IMR-90 (cell line): ENCODE data around the gene CHST5. TPM values are rescaled to one million over a fixed set of nuclear protein-coding genes. Genes with fewer than 3 reads are reported as not detected.

Source experiments
- ATAC-seq: fragments of 200-7000 bp; cut with Tn5 transposase; 2 replicates; pipeline ENCODE4 v1.9.1; 2020; ENCODE audit warnings: low read depth, mild to moderate bottlenecking, moderate library complexity
- BruUV-seq: library from RNA; stranded (reverse); fragments of 400-500 nt; replicated peaks from 2 replicates; lab custom pipeline; 2021; lab: Mats Ljungman, UMichigan
- CTCF ChIA-PET: fragments of 300-600 bp; formaldehyde crosslinking; extraction: SDS; loops from one replicate; lab custom pipeline; 2021; ENCODE audit warnings: antibody characterized with exemption; lab: Yijun Ruan, JAX
- POLR2A ChIA-PET: fragments of 300-600 bp; sonication (Branson Sonifier 250); formaldehyde crosslinking; loops from one replicate; lab custom pipeline; 2022; ENCODE audit warnings: antibody characterized with exemption; ENCODE audit not compliant: unreplicated experiment; lab: Charles Lee
- DNase-seq: peaks from one replicate; pipeline ENCODE4 v3.0.0; 2013
- H2AFZ ChIP-seq: replicated peaks from 2 replicates; pipeline ENCODE3; 2013; ENCODE audit warnings: low read length, mild to moderate bottlenecking; ENCODE audit not compliant: poor library complexity
- H2AK5ac ChIP-seq: 2 replicates; pipeline ENCODE4 v1.6.1; 2013; ENCODE audit warnings: low read depth, low read length, inconsistent platforms
- H2AK9ac ChIP-seq: replicated peaks from 2 replicates; pipeline ENCODE3; 2013; ENCODE audit warnings: mild to moderate bottlenecking, low read depth, low read length, moderate library complexity; ENCODE audit not compliant: poor library complexity
- H2BK120ac ChIP-seq: 2 replicates; pipeline ENCODE4 v1.6.1; 2013; ENCODE audit warnings: low read depth, low read length, inconsistent platforms
- H2BK15ac ChIP-seq: 3 replicates; pipeline ENCODE4 v1.6.1; 2013; ENCODE audit warnings: low read depth, low read length, inconsistent platforms
- H2BK20ac ChIP-seq: 2 replicates; pipeline ENCODE4 v1.6.1; 2013; ENCODE audit warnings: low read depth, mild to moderate bottlenecking, inconsistent platforms, low read length, moderate library complexity
- H2BK5ac ChIP-seq: 2 replicates; pipeline ENCODE4 v1.6.1; 2013; ENCODE audit warnings: mild to moderate bottlenecking, low read depth, low read length, inconsistent platforms; ENCODE audit not compliant: poor library complexity, severe bottlenecking
- H3K14ac ChIP-seq: replicated peaks from 2 replicates; pipeline ENCODE4 v1.6.1; 2013; ENCODE audit warnings: low read depth, low read length, inconsistent platforms
- H3K18ac ChIP-seq: 2 replicates; pipeline ENCODE4 v1.6.1; 2013; ENCODE audit warnings: low read depth, low read length, control low read depth
- H3K23ac ChIP-seq: 2 replicates; pipeline ENCODE4 v1.6.1; 2013; ENCODE audit warnings: low read depth, low read length, inconsistent platforms
- H3K27ac ChIP-seq: 2 replicates; pipeline ENCODE4 v1.5.1; 2013; ENCODE audit warnings: mild to moderate bottlenecking, control low read depth, low read length; ENCODE audit not compliant: insufficient read depth
- H3K27me3 ChIP-seq: 2 replicates; pipeline ENCODE4 v1.6.1; 2013; ENCODE audit warnings: low read length; ENCODE audit not compliant: control insufficient read depth, insufficient read depth
- H3K36me3 ChIP-seq: 2 replicates; pipeline ENCODE4 v1.6.1; 2013; ENCODE audit warnings: low read length, mixed read lengths; ENCODE audit not compliant: control insufficient read depth, insufficient read depth
- H3K4ac ChIP-seq: 2 replicates; pipeline ENCODE4 v1.6.1; 2013; ENCODE audit warnings: low read depth, low read length, inconsistent platforms
- H3K4me1 ChIP-seq: 2 replicates; pipeline ENCODE4 v1.6.1; 2013; ENCODE audit warnings: low read length, mixed read lengths; ENCODE audit not compliant: control insufficient read depth, insufficient read depth
- H3K4me2 ChIP-seq: 2 replicates; pipeline ENCODE4 v1.6.1; 2013; ENCODE audit warnings: low read depth, mild to moderate bottlenecking, control low read depth, low read length, moderate library complexity
- H3K4me3 ChIP-seq: 2 replicates; pipeline ENCODE4 v1.5.1; 2013; ENCODE audit warnings: low read depth, mild to moderate bottlenecking, control low read depth, low read length, moderate library complexity; ENCODE audit not compliant: insufficient read depth
- H3K56ac ChIP-seq: 2 replicates; pipeline ENCODE4 v1.6.1; 2013; ENCODE audit warnings: low read length, inconsistent platforms; ENCODE audit not compliant: insufficient read depth; ENCODE audit errors: extremely low read depth
- H3K79me1 ChIP-seq, 2 experiments: 2 replicates each; pipeline ENCODE4 v1.6.1; 2013; ENCODE audit warnings: low read length in 2 of 2, inconsistent platforms in 1 of 2, low read depth in 1 of 2
- H3K9ac ChIP-seq: 2 replicates; pipeline ENCODE4 v1.6.1; 2013; ENCODE audit warnings: low read depth, low read length, control low read depth
- H3K9me1 ChIP-seq: 2 replicates; pipeline ENCODE4 v1.6.1; 2013; ENCODE audit warnings: low read length, inconsistent platforms; ENCODE audit not compliant: insufficient read depth
- H3K9me3 ChIP-seq: 2 replicates; pipeline ENCODE4 v1.6.1; 2013; ENCODE audit warnings: low read length; ENCODE audit not compliant: control insufficient read depth, insufficient read depth
- H4K20me1 ChIP-seq: 2 replicates; pipeline ENCODE4 v1.6.1; 2013; ENCODE audit warnings: low read length, inconsistent platforms; ENCODE audit not compliant: insufficient read depth
- H4K5ac ChIP-seq: 2 replicates; pipeline ENCODE4 v1.6.1; 2013; ENCODE audit warnings: mild to moderate bottlenecking, low read depth, low read length, control low read depth
- H4K8ac ChIP-seq, 2 experiments: 2 replicates each; pipeline ENCODE4 v1.6.1; 2013; ENCODE audit warnings: low read depth in 2 of 2, low read length in 2 of 2, control low read depth in 1 of 2, inconsistent platforms in 1 of 2
- H4K91ac ChIP-seq: 2 replicates; pipeline ENCODE4 v1.6.1; 2013; ENCODE audit warnings: low read depth, low read length, inconsistent platforms; ENCODE audit not compliant: insufficient read depth
- BHLHE40 ChIP-seq: fragments of 150-350 bp; IDR thresholded peaks from 2 replicates; pipeline ENCODE4 v1.6.1; 2016; ENCODE audit warnings: mild to moderate bottlenecking, low read depth, low read length
- CEBPB ChIP-seq: IDR thresholded peaks from 2 replicates; pipeline ENCODE4 v1.6.1; 2012; ENCODE audit warnings: low read depth, low read length, improper control_type of control experiment
- CHD1 ChIP-seq: IDR thresholded peaks from 2 replicates; pipeline ENCODE4 v1.6.1; 2012; ENCODE audit warnings: low read depth, low read length, improper control_type of control experiment
- CTCF ChIP-seq: conservative IDR thresholded peaks from 2 replicates; pipeline ENCODE4 v1.5.1; 2012; ENCODE audit warnings: mild to moderate bottlenecking, low read depth, low read length, improper control_type of control experiment
- ELK1 ChIP-seq: fragments of 150-350 bp; IDR thresholded peaks from 2 replicates; pipeline ENCODE4 v1.6.1; 2016; ENCODE audit warnings: low read depth, mild to moderate bottlenecking, low read length, moderate library complexity, borderline replicate concordance
- FOS ChIP-seq: fragments of 150-350 bp; IDR thresholded peaks from 2 replicates; pipeline ENCODE4 v1.6.1; 2016; ENCODE audit warnings: low read depth, low read length
- MAFK ChIP-seq: IDR thresholded peaks from 2 replicates; pipeline ENCODE4 v1.6.1; 2012; ENCODE audit warnings: low read depth, low read length, improper control_type of control experiment
- MAZ ChIP-seq: IDR thresholded peaks from 2 replicates; pipeline ENCODE4 v1.6.1; 2012; ENCODE audit warnings: low read depth, mild to moderate bottlenecking, low read length, improper control_type of control experiment, moderate library complexity, borderline replicate concordance
- MXI1 ChIP-seq: IDR thresholded peaks from 2 replicates; pipeline ENCODE4 v1.6.1; 2012; ENCODE audit warnings: low read depth, mild to moderate bottlenecking, low read length, moderate library complexity, borderline replicate concordance
- NFE2L2 ChIP-seq: fragments of 150-350 bp; IDR thresholded peaks from 2 replicates; pipeline ENCODE4 v1.6.1; 2016; ENCODE audit warnings: low read depth, mild to moderate bottlenecking, low read length
- POLR2A ChIP-seq: IDR thresholded peaks from 2 replicates; pipeline ENCODE4 v1.6.1; 2012; ENCODE audit warnings: mild to moderate bottlenecking, low read depth, low read length
- RAD21 ChIP-seq: IDR thresholded peaks from 2 replicates; pipeline ENCODE4 v1.6.1; 2012; ENCODE audit warnings: low read length, improper control_type of control experiment
- RCOR1 ChIP-seq: IDR thresholded peaks from 2 replicates; pipeline ENCODE4 v1.6.1; 2012; ENCODE audit warnings: mild to moderate bottlenecking, low read length, improper control_type of control experiment; ENCODE audit not compliant: insufficient replicate concordance
- RFX5 ChIP-seq: IDR thresholded peaks from 2 replicates; pipeline ENCODE4 v1.8.0; 2012; ENCODE audit warnings: low read depth, mild to moderate bottlenecking, low read length, moderate library complexity
- SMC3 ChIP-seq: fragments of 150-350 bp; IDR thresholded peaks from 2 replicates; pipeline ENCODE4 v1.6.1; 2016; ENCODE audit warnings: low read depth, mild to moderate bottlenecking, antibody characterized with exemption, low read length, moderate library complexity
- WGBS, 2 experiments: methylation state at CpG; one replicate each; pipeline versions ENCODE4 v1.1.5 to v1.1.7; 2013; ENCODE audit warnings: missing lambda C conversion rate in 2 of 2; ENCODE audit not compliant: insufficient read length in 1 of 2; ENCODE audit errors: extremely low coverage in 2 of 2; 5-methylcytosine and 5-hydroxymethylcytosine counted together
- dilution Hi-C: fragments of 300-500 bp; cut with HindIII; formaldehyde crosslinking; loops from one replicate; pipeline ENCODE4 v1.14.3; 2018; ENCODE audit warnings: low sequenced_read_pairs; ENCODE audit not compliant: unreplicated experiment
- in situ Hi-C: fragments of 300-500 bp; cut with MboI; formaldehyde crosslinking; loops from 3 replicates; pipeline ENCODE4 v1.14.3; 2019; ENCODE audit warnings: low sequenced_read_pairs, inconsistent platforms, mixed read lengths
- intact Hi-C: fragments of 100-400 bp; cut with micrococcal nuclease; formaldehyde crosslinking; loops from 2 replicates; pipeline ENCODE4 v1.10.0; 2022
- polyA plus RNA-seq, 3 experiments: library from polyadenylated mRNA; depleted of rRNA; stranded (reverse); fragments of >200 nt; gene quantifications; 2 replicates each; pipeline ENCODE4 v1.2.3, GENCODE V29; 2012; ENCODE audit warnings: low replicate concordance in 1 of 3
- total RNA-seq: library from RNA; depleted of rRNA; stranded (reverse); fragments of >200 nt; gene quantifications from 2 replicates; pipeline ENCODE4 v1.2.3, GENCODE V29; 2012
- TF ChIP-seq, protein P1 (sequence below): fragments of 150-350 bp; IDR thresholded peaks from 2 replicates; pipeline ENCODE4 v1.6.1; 2017; ENCODE audit warnings: mild to moderate bottlenecking, antibody characterized with exemption, low read length, low read depth

The CHST5 gene
- total and polyA plus RNA-seq, 2 of the 4 experiments (the other 2 are of a cell fraction) = not detected

GRCh38 chr16:75506107-75506506 lies 29.8 kb downstream of the CHST5 start:
- H2AFZ ChIP-seq = no peak overlapping the region
- H3K36me3 ChIP-seq = no peaks in the 10 kb centered on the region
- no peaks in the 10 kb centered on the region; the same call in 1 of the 2 replicates for H3K4me1 ChIP-seq
- intact Hi-C loops = no loop called here
- H3K23ac ChIP-seq = no peak overlapping the region
- no peak for ATAC-seq
- TF ChIP-seq RCOR1 (no peak), BHLHE40 (no peak), NFE2L2 (no peak), CEBPB (no peak), FOS (no peak), ELK1 (no peak), MAZ (no peak), RAD21 (no peak), SMC3 (no peak), POLR2A (no peak), MAFK (no peak), CTCF (no peak), CHD1 (no peak), RFX5 (no peak), MXI1 (no peak)
- TF ChIP-seq, protein P1, sequence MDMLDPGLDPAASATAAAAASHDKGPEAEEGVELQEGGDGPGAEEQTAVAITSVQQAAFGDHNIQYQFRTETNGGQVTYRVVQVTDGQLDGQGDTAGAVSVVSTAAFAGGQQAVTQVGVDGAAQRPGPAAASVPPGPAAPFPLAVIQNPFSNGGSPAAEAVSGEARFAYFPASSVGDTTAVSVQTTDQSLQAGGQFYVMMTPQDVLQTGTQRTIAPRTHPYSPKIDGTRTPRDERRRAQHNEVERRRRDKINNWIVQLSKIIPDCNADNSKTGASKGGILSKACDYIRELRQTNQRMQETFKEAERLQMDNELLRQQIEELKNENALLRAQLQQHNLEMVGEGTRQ = no peak
- H3K4me3 ChIP-seq = no peak overlapping the region
- in situ Hi-C loops = no loop called here
- no peak overlapping the region for H2AK5ac ChIP-seq
- H2BK15ac ChIP-seq = no peak overlapping the region
- no peaks in the 10 kb centered on the region for H3K79me1 ChIP-seq
- peak overlapping the region; percentile 32 to 61; a peak in 2 of 4 replicates for H4K8ac ChIP-seq
- H2AK9ac ChIP-seq = no peak overlapping the region
- no peaks in the 10 kb centered on the region; the same call in 1 of the 2 replicates for H3K9me1 ChIP-seq
- no peak overlapping the region; the same call in 1 of the 2 replicates for H3K27ac ChIP-seq
- H3K4ac ChIP-seq = no peak overlapping the region
- ChIA-PET CTCF (interaction anchor here (0.6 to 1.2 kb wide), 3 partner anchors 12 to 170 kb away, joined by 3 read pairs; no protein-coding TSS in a partner anchor), POLR2A (interaction anchor here (0.6 kb wide), 1 partner anchor 10 kb away, joined by 4 read pairs; no protein-coding TSS in a partner anchor)
- H3K27me3 ChIP-seq = peaks cover 1% of the 10 kb centered on the region; the same call in 1 of the 2 replicates
- H2BK5ac ChIP-seq = no peak overlapping the region
- no peaks in the 10 kb centered on the region for H4K20me1 ChIP-seq
- DNase-seq = no peak
- no CpG with 5 or more reads among the region's 3 CpGs for WGBS, 2 experiments
- H3K9me3 ChIP-seq = no peaks in the 10 kb centered on the region
- no peak overlapping the region; the same call in 1 of the 2 replicates for H4K5ac ChIP-seq
- dilution Hi-C loops = no loop called here
- no peak overlapping the region for H3K18ac ChIP-seq
- H4K91ac ChIP-seq = no peak overlapping the region
- no peak overlapping the region for H3K56ac ChIP-seq
- H3K9ac ChIP-seq = no peak overlapping the region
- H3K14ac ChIP-seq = no peak overlapping the region
- no TSS peak for BruUV-seq
- H3K4me2 ChIP-seq = no peak overlapping the region
- 0 out of 2 replicates have a peak overlapping the region, but pooled peaks have one; percentile 10 for H2BK20ac ChIP-seq
- H2BK120ac ChIP-seq = no peak overlapping the region
